Measurements from ENCODE around the gene EIF3I. TPM values are rescaled to one million over a fixed set of nuclear protein-coding genes. Genes with fewer than 3 reads are reported as not detected.
"Not testable (repeated sequence)": the region's sequence is repeated elsewhere in the genome, so short reads cannot be mapped to it uniquely, and the experiment has no call there.

Gene EIF3I
- total RNA-seq, 2 experiments from 2014 or later, result 161 to 172 TPM

DNA sequence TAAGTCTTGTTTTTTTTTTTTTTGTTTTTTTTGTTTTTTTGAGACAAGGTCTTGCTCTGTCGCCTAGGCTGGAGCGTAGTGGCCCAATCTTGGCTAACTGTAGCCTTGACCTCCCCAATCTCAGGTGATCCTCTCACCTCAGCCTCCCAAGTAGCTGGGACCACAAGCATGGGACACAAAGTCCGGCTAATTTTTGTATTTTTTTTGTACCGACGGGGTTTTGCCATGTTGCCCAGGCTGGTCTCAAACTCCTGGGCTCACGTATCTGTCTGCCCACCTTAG, 35.0 kb downstream of the EIF3I start:
- ChIA-PET CTCF (interaction anchor here (1.1 kb wide), 1 partner anchor 17 kb away, joined by 3 read pairs; no protein-coding TSS in a partner anchor), POLR2A (interaction anchor here (0.6 to 12.2 kb wide), 6 partner anchors 6 to 34 kb away, joined by 3 to 156 read pairs (median 32); partner anchors contain the start of genes FAM167B, HDAC1 and LCK)
- Mint-ChIP-seq H3K4me3 (peak overlapping the region; percentile 68), H3K9me3 (no peaks in the 10 kb centered on the region), H3K4me1 (peaks cover 42% of the 10 kb centered on the region), H3K27me3 (no peaks in the 10 kb centered on the region), H3K27ac (peak overlapping the region; percentile 90), H3K36me3 (ENCODE audit: low read depth) (peaks cover 68% of the 10 kb centered on the region)
- DNase-seq, result no peak

DNA sequence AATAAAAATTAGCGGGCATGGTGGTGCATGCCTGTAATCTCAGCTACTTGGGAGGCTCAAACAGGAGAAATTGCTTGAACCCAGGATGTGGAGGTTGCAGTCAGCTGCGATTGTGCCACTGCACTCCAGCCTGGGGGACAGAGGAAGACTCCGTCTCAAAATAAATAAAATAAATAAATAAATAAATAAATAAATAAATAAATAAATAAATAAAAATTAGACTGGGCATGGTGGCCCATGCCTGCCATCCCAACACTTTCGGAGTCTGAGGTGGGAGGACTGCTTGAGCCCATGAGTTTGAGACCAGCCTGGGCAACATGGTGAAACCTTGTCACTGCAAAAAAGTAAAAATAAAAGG, 41.0 kb downstream of the EIF3I start:
- Mint-ChIP-seq H3K4me1 (peaks cover 53% of the 10 kb centered on the region), H3K36me3 (ENCODE audit: low read depth) (peaks cover 48% of the 10 kb centered on the region), H3K27ac (peak overlapping the region; percentile 77)
- ChIA-PET POLR2A (interaction anchor here (0.9 to 12.2 kb wide), 3 partner anchors 8 to 58 kb away, joined by 3 to 156 read pairs (median 4); partner anchors contain the start of genes FAM167B and LCK), CTCF (interaction anchor here (5.7 kb wide), 1 partner anchor 14 kb away, joined by 31 read pairs; the partner anchor contains the start of genes FAM167B and LCK)
- not testable (repeated sequence) for H3K9me3 Mint-ChIP-seq, H3K4me3 Mint-ChIP-seq, DNase-seq, H3K27me3 Mint-ChIP-seq

DNA sequence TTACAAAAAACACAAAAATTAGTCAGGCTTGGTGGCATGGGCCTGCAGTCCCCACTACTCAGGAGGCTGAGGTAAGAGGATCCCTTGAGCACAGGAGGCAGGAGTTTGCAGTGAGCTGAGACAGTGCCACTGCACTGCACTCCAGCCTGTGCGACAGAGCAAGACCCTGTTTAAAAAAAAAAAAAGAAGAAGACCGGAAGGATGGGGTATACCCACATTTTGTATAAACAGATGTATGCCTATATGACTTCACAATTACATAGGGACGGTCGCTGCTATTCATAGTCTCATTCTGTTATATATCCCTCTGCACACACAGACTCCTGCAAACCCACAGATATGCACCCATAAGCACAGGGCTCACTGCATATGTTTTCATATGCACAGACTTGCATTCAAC, 41.5 kb downstream of the EIF3I start:
- ChIA-PET POLR2A (interaction anchor here (1.0 to 12.2 kb wide), 3 partner anchors 12 to 73 kb away, joined by 3 to 156 read pairs (median 4); partner anchors contain the start of genes FAM167B, LCK and MARCKSL1), CTCF (interaction anchor here (1.4 to 5.7 kb wide), 2 partner anchors 15 to 48 kb away, joined by 4 to 31 read pairs; partner anchors contain the start of genes FAM167B and LCK)
- no peaks in the 10 kb centered on the region for H3K9me3 Mint-ChIP-seq
- peaks cover 47% of the 10 kb centered on the region for H3K36me3 Mint-ChIP-seq (ENCODE audit: low read depth)
- DNase-seq, result peak; percentile 36
- H3K27me3 Mint-ChIP-seq, result no peaks in the 10 kb centered on the region
- H3K4me3 Mint-ChIP-seq, result peak overlapping the region; percentile 15
- H3K27ac Mint-ChIP-seq, result peak overlapping the region; percentile 77
- H3K4me1 Mint-ChIP-seq, result peaks cover 52% of the 10 kb centered on the region

DNA sequence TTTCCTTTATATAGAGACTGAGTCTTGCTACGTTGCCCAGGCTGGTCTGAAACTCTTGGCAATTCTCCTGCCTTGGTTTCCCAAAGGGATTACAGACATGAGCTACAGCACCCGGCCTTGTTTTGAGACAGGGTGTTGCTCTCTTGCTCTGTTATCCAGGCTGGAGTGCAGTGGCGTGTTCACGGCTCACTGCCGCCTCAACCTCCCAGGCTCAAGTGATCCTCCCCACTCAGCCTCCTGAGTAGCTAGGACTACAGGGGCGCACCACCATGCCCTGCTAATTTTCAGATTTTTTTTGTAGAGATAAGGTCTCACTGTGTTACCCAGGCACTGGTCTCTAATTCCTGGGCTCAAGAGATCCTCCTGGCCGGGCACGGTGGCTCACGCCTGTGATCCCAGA, 43.6 kb downstream of the EIF3I start:
- no peak for DNase-seq
- Mint-ChIP-seq H3K4me1 (peaks cover 50% of the 10 kb centered on the region), H3K36me3 (ENCODE audit: low read depth) (peaks cover 40% of the 10 kb centered on the region), H3K4me3 (no peak overlapping the region), H3K27ac (peak overlapping the region; percentile 78), H3K27me3 (no peaks in the 10 kb centered on the region), H3K9me3 (no peaks in the 10 kb centered on the region)
- CTCF ChIA-PET, result interaction anchor here (0.6 to 5.7 kb wide), 4 partner anchors 12 to 25 kb away, joined by 3 to 31 read pairs (median 4); partner anchors contain the start of genes FAM167B and LCK
- POLR2A ChIA-PET, result interaction anchor here (0.6 to 12.2 kb wide), 6 partner anchors 8 to 66 kb away, joined by 3 to 156 read pairs (median 4); partner anchors contain the start of genes CCDC28B, FAM167B, HDAC1 and LCK

DNA sequence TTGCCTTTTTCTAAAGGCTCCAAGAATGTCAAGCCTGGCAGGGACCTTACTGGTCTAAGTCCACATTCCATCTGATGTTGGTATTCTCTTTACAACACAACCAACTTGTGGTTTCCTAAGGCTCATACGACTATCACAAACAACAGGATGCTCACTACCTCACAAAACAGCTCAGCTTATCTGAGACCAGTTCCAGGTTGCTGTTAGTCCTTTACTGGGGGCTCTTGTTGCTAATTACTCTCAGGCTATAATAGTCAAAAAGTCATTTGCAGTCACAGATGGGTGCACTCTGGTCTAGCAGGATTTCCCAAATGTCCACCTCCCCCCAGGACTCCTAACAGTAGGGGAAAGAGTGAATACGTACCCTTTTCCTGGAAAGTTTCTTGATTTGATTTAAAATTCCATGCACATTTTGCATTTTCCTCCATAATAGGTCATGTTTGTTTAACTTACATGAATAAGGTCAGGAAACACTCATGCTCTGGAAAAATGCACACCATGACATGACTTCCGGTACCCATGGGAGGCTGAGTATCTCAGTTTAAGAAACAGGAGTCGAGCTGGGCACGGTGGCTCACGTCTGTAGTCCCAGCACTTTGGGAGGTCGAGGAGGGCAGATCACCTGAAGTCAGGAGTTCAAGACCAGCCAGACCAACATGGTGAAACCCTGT, 44.8 kb downstream of the EIF3I start:
- POLR2A ChIA-PET, result interaction anchor here (1.6 to 12.2 kb wide), 2 partner anchors 16 to 25 kb away, joined by 4 to 156 read pairs; partner anchors contain the start of genes FAM167B, HDAC1 and LCK
- Mint-ChIP-seq H3K4me3 (peak overlapping the region; percentile 67), H3K9me3 (no peaks in the 10 kb centered on the region), H3K36me3 (ENCODE audit: low read depth) (peaks cover 46% of the 10 kb centered on the region), H3K4me1 (peaks cover 62% of the 10 kb centered on the region), H3K27me3 (no peaks in the 10 kb centered on the region), H3K27ac (peak overlapping the region; percentile 93)
- CTCF ChIA-PET, result interaction anchor here (0.9 to 5.7 kb wide), 4 partner anchors 11 to 54 kb away, joined by 3 to 31 read pairs (median 4); partner anchors contain the start of genes FAM167B and LCK
- DNase-seq, result no peak

DNA sequence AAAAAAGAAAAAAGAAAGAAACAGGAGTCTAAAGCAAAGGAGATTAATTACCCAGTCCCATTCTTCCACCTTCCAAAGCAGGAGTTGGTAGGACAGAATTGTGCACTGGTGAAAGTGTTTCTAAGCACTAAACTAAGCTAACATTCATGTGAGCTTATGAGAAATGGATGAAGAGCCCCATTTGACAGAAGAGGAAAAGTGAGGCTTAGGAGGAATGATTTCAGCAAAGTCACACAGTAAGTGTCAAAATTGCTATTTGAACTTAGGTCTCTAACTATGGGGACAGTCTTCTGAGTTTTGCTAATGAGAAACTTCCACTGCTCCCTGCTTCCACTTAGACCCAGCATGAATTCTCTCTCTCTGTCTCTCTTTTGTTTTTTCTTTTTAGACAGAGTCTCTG, 47.5 kb downstream of the EIF3I start:
- Mint-ChIP-seq H3K36me3 (ENCODE audit: low read depth) (peaks cover 60% of the 10 kb centered on the region), H3K9me3 (no peaks in the 10 kb centered on the region), H3K27ac (peak overlapping the region; percentile 74), H3K4me3 (no peak overlapping the region), H3K27me3 (no peaks in the 10 kb centered on the region), H3K4me1 (peaks cover 68% of the 10 kb centered on the region)
- no peak for DNase-seq
- ChIA-PET CTCF (interaction anchor here (0.6 to 1.4 kb wide), 3 partner anchors 15 to 68 kb away, joined by 3 to 4 read pairs (median 3); no protein-coding TSS in a partner anchor), POLR2A (interaction anchor here (1.0 to 3.5 kb wide), 3 partner anchors 15 to 29 kb away, joined by 5 to 13 read pairs (median 5); no protein-coding TSS in a partner anchor)

DNA sequence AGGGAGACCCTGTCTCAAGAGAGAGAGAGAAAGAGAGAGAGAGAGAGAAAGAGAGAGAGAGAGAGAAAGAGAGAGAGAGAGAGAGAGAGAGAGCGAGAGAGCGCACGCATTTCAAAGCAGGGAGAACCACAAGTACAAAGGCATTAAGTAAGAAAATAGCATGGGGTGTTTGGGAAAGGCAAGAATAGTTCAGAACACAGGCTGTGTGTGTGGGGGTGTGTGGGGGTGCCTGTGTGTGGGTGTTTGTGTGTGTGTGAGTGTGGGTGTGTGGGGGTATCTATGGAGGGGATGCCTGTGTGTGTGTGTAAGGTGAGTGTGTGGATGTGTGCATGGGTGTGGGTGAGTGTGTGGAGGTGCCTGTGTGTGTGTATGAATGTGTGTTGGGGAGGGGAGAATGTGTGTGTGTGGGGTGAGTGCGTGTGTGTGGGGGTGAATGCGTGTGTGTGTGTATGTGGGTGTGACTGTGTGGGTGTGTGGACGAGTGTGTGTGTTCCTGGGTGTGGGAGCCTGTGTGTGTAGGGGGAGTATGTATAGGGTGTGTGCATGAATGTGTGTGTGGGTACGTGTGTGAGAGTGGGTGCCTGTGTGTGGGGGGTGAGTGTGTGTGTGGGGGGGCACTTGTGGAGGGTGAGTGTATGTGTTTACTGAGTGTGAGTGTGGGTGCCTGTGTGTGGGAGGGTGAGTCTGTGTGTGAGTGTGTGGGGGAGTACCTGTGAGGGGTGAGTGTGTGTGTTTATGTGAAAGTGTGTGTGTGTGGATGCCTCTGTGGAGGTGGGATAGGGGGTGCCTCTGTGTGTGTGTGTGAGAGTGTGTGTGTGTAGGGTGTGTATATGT, 50.6 kb downstream of the EIF3I start:
- H3K27me3 Mint-ChIP-seq, result no peaks in the 10 kb centered on the region
- peaks cover 69% of the 10 kb centered on the region for H3K36me3 Mint-ChIP-seq (ENCODE audit: low read depth)
- H3K27ac Mint-ChIP-seq, result peak overlapping the region; percentile 83
- DNase-seq, result no peak
- H3K4me3 Mint-ChIP-seq, result peak overlapping the region; percentile 54
- peaks cover 50% of the 10 kb centered on the region for H3K4me1 Mint-ChIP-seq
- H3K9me3 Mint-ChIP-seq, result no peaks in the 10 kb centered on the region
- CTCF ChIA-PET, result interaction anchor here (0.6 to 1.9 kb wide), 5 partner anchors 17 to 142 kb away, joined by 3 to 5 read pairs (median 4); no protein-coding TSS in a partner anchor
- POLR2A ChIA-PET, result interaction anchor here (0.7 to 3.5 kb wide), 12 partner anchors 14 to 232 kb away, joined by 3 to 23 read pairs (median 4); partner anchors contain the start of genes BSDC1 and LCK

DNA sequence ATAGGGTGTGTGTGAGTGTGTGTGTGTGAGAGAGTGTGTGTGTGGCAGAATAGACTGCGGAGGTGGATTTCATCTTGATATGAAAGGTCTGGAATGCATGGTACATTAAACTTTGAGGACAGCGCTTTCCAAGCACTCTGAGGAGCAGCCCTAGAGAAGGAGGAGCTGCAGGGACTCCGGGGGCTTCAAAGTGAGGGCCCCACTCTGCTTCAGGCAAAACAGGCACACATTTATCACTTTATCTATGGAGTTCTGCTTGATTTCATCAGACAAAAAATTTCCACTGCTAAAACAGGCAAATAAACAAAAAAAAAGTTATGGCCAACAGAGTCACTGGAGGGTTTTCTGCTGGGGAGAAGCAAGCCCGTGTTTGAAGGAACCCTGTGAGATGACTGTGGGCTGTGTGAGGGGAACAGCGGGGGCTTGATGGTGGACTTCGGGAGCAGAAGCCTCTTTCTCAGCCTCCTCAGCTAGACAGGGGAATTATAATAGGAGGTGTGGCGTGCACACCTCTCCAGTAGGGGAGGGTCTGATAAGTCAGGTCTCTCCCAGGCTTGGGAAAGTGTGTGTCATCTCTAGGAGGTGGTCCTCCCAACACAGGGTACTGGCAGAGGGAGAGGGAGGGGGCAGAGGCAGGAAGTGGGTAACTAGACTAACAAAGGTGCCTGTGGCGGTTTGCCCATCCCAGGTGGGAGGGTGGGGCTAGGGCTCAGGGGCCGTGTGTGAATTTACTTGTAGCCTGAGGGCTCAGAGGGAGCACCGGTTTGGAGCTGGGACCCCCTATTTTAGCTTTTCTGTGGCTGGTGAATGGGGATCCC, 51.4 kb downstream of the EIF3I start:
- Mint-ChIP-seq H3K36me3 (ENCODE audit: low read depth) (peaks cover 78% of the 10 kb centered on the region), H3K9me3 (no peaks in the 10 kb centered on the region), H3K4me3 (peak overlapping the region; percentile 54), H3K4me1 (peaks cover 50% of the 10 kb centered on the region), H3K27me3 (no peaks in the 10 kb centered on the region), H3K27ac (peak overlapping the region; percentile 83)
- POLR2A ChIA-PET, result interaction anchor here (0.5 to 2.6 kb wide), 11 partner anchors 14 to 94 kb away, joined by 3 to 23 read pairs (median 4); partner anchors contain the start of genes HDAC1, LCK and TXLNA
- peak; percentile 81 for DNase-seq
- CTCF ChIA-PET, result interaction anchor here (1.3 to 1.6 kb wide), 2 partner anchors 18 to 58 kb away, joined by 4 to 5 read pairs; no protein-coding TSS in a partner anchor

DNA sequence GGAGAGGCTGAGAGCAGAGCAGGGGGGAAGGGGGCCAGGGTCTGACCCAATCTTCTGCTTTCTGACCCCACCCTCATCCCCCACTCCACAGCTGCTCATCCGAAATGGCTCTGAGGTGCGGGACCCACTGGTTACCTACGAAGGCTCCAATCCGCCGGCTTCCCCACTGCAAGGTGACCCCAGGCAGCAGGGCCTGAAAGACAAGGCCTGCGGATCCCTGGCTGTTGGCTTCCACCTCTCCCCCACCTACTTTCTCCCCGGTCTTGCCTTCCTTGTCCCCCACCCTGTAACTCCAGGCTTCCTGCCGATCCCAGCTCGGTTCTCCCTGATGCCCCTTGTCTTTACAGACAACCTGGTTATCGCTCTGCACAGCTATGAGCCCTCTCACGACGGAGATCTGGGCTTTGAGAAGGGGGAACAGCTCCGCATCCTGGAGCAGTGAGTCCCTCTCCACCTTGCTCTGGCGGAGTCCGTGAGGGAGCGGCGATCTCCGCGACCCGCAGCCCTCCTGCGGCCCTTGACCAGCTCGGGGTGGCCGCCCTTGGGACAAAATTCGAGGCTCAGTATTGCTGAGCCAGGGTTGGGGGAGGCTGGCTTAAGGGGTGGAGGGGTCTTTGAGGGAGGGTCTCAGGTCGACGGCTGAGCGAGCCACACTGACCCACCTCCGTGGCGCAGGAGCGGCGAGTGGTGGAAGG, 52.6 kb downstream of the EIF3I start:
- H3K27ac Mint-ChIP-seq, result peak overlapping the region; percentile 83
- ChIA-PET CTCF (interaction anchor here (1.3 to 1.6 kb wide), 2 partner anchors 19 to 59 kb away, joined by 4 to 5 read pairs; no protein-coding TSS in a partner anchor), POLR2A (interaction anchor here (0.7 to 2.6 kb wide), 8 partner anchors 13 to 95 kb away, joined by 3 to 23 read pairs (median 4); partner anchors contain the start of genes HDAC1, LCK and TXLNA)
- H3K4me3 Mint-ChIP-seq, result no peak overlapping the region
- H3K27me3 Mint-ChIP-seq, result no peaks in the 10 kb centered on the region
- peaks cover 87% of the 10 kb centered on the region for H3K36me3 Mint-ChIP-seq (ENCODE audit: low read depth)
- no peaks in the 10 kb centered on the region for H3K9me3 Mint-ChIP-seq
- no peak for DNase-seq
- peaks cover 43% of the 10 kb centered on the region for H3K4me1 Mint-ChIP-seq

DNA sequence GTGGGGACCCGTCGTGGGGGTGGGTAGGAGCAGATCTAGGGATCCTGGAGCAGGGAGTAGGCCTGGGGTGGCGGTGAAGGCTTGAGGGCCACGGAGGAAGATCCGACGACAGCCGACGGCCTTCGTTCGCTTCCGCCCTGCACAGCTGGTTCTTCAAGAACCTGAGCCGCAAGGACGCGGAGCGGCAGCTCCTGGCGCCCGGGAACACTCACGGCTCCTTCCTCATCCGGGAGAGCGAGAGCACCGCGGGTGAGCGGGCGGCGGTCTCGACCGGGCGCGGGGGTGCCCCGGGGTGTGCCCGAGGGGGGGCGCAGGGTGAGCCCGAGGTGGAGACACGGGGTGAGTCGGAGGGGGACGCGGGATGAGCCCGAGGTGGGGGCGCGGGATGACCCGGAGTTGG, 53.2 kb downstream of the EIF3I start:
- no peaks in the 10 kb centered on the region for H3K27me3 Mint-ChIP-seq
- H3K4me3 Mint-ChIP-seq, result no peak overlapping the region
- POLR2A ChIA-PET, result interaction anchor here (2.3 to 2.6 kb wide), 2 partner anchors 16 to 21 kb away, joined by 7 to 23 read pairs; partner anchors contain the start of gene HDAC1
- peaks cover 89% of the 10 kb centered on the region for H3K36me3 Mint-ChIP-seq (ENCODE audit: low read depth)
- CTCF ChIA-PET, result no interaction called here
- no peak overlapping the region for H3K27ac Mint-ChIP-seq
- H3K9me3 Mint-ChIP-seq, result no peaks in the 10 kb centered on the region
- H3K4me1 Mint-ChIP-seq, result peaks cover 40% of the 10 kb centered on the region
- no peak for DNase-seq
